Common myeloid progenitor, CD34-positive (primary cell): ENCODE data around the gene CHD8.
"Not testable (repeated sequence)": the region's sequence is repeated elsewhere in the genome, so short reads cannot be mapped to it uniquely, and the experiment has no call there.

Source experiments
- CTCF ChIA-PET: fragments of 350-600 bp; sonication (Branson Sonifier 250); formaldehyde crosslinking; loops from one replicate; lab custom pipeline; 2021; ENCODE audit warnings: antibody characterized with exemption; lab: Charles Lee
- POLR2A ChIA-PET: fragments of 350-600 bp; sonication (Branson Sonifier 250); formaldehyde crosslinking; loops from one replicate; lab custom pipeline; 2021; ENCODE audit warnings: antibody characterized with exemption; lab: Charles Lee
- DNase-seq, 3 donors: peaks; one replicate each; pipeline versions ENCODE4 v3.0.0 to v3.0.0-alpha.2; 2013
- H3K27ac ChIP-seq, 2 experiments: 1 replicate in 1 of 2; 2 replicates in 1 of 2; pipeline ENCODE4 v1.7.0; 2013; ENCODE audit warnings: inconsistent platforms in 2 of 2, low read length in 2 of 2, mild to moderate bottlenecking in 2 of 2, low read depth in 1 of 2, moderate library complexity in 1 of 2; ENCODE audit not compliant: severe bottlenecking in 2 of 2, insufficient read depth in 1 of 2, poor library complexity in 1 of 2
- H3K27me3 ChIP-seq, 5 experiments: replicated peaks in 2 of 5; 1 replicate in 3 of 5; 2 replicates in 2 of 5; pipeline versions ENCODE4 v1.6.1 to v1.7.0; 2013; ENCODE audit warnings: low read length in 4 of 5, mild to moderate bottlenecking in 2 of 5, moderate library complexity in 2 of 5, inconsistent platforms in 1 of 5; ENCODE audit not compliant: insufficient read depth in 5 of 5, control insufficient read depth in 4 of 5
- H3K36me3 ChIP-seq, 4 experiments: 1 replicate in 2 of 4; 2 replicates in 2 of 4; pipeline versions ENCODE4 v1.6.1 to v1.7.0; 2013; ENCODE audit warnings: low read length in 3 of 4, control low read depth in 1 of 4, mild to moderate bottlenecking in 1 of 4; ENCODE audit not compliant: control insufficient read depth in 4 of 4, insufficient read depth in 4 of 4
- H3K4me1 ChIP-seq, 4 experiments: 1 replicate in 3 of 4; 2 replicates in 1 of 4; pipeline versions ENCODE4 v1.6.1 to v1.7.1; 2013; ENCODE audit warnings: low read length in 3 of 4, mild to moderate bottlenecking in 3 of 4, control low read depth in 1 of 4, inconsistent platforms in 1 of 4, moderate library complexity in 1 of 4; ENCODE audit not compliant: control insufficient read depth in 4 of 4, insufficient read depth in 4 of 4; ENCODE audit errors: control extremely low read depth in 1 of 4
- H3K4me3 ChIP-seq, 7 experiments: 1 replicate in 4 of 7; 2 replicates in 3 of 7; pipeline versions ENCODE4 v1.5.1 to v1.7.0; 2013; ENCODE audit warnings: mild to moderate bottlenecking in 7 of 7, low read length in 6 of 7, moderate library complexity in 6 of 7, inconsistent platforms in 2 of 7, low read depth in 2 of 7, control low read depth in 1 of 7; ENCODE audit not compliant: insufficient read depth in 4 of 7, control insufficient read depth in 1 of 7; ENCODE audit errors: extremely low read depth in 1 of 7
- H3K9me3 ChIP-seq, 5 experiments: 1 replicate in 4 of 5; 2 replicates in 1 of 5; pipeline versions ENCODE4 v1.6.1 to v1.7.1; 2013; ENCODE audit warnings: low read length in 4 of 5, mild to moderate bottlenecking in 2 of 5, inconsistent platforms in 1 of 5, low read depth in 1 of 5, moderate library complexity in 1 of 5; ENCODE audit not compliant: control insufficient read depth in 4 of 5, insufficient read depth in 2 of 5; ENCODE audit errors: control extremely low read depth in 1 of 5
- WGBS: methylation state at CpG from one replicate; pipeline ENCODE4 v1.1.5; 2013; ENCODE audit not compliant: insufficient coverage; 5-methylcytosine and 5-hydroxymethylcytosine counted together

CHD8 gene

DNA sequence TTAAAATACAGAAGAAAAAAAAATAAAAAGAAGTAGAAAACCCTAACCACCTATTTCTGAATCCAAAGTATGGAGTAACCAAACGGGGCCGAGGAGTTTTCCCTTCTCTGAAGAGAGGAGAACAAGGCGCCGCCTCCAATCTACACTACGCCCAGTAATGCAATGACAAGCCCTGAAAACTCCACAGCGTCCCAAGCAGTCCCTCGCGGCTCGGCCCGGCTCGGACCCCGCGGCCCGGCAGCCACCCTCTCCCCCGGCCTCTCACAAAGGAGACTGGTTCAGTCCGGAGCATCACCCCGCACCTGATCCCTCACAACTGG is 371 bp downstream of the CHD8 start:
- WGBS = 0% methylated on average over 12 of the region's 17 CpGs
- peaks cover 2 to 14% (median 7%) of the 10 kb centered on the region in 4 experiments for H3K36me3 ChIP-seq
- peak overlapping the region; percentile 81 to 99 (median 96) for H3K4me3 ChIP-seq
- no peaks in the 10 kb centered on the region for H3K27me3 ChIP-seq
- H3K27ac ChIP-seq = peak overlapping the region; percentile 72 to 89
- H3K4me1 ChIP-seq = peaks cover 7 to 14% (median 10%) of the 10 kb centered on the region in 4 experiments
- H3K9me3 ChIP-seq = no peaks in the 10 kb centered on the region
- ChIA-PET POLR2A (interaction anchor here (0.6 to 1.9 kb wide), 4 partner anchors 18 to 126 kb away, joined by 4 to 11 read pairs (median 8); partner anchors contain the start of genes METTL3, RAB2B and TOX4), CTCF (interaction anchor here (0.6 to 6.3 kb wide), 12 partner anchors 9 to 199 kb away, joined by 3 to 23 read pairs (median 3); partner anchors contain the start of genes RAB2B and TOX4)
- no peak for DNase-seq

DNA sequence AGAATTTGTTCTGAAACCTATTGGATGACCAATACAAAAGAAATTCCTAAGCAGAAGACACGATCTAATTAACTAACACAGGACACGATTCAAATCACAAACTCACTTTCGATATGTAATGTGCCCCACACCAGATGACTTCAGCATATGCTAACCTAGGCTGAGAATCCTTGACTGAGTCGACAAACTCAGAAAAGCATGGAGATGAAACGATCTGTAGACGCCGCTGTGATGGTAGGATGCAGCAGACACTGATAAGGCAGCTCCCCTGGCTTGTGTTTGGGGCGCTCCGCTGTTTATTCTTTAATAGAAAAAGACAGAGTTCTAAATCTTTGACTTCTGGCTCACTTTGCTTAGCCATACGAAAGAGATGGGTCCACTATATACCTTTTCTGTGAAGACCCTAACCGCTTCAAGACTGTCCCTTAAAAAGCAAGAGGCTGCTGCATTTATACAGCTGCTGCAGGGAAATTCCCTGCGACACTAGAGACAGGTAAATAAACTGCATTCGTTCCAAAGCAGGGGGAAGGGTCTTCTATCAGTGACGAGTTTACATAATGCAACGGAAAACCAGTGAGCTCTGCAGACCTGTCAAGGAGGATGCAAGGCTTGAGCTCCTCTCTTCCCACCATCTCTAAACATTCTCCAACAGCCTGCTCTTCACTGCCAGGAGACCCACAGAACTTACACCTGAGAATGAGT is 929 bp downstream of the CHD8 start:
- no peaks in the 10 kb centered on the region for H3K27me3 ChIP-seq
- H3K36me3 ChIP-seq = peaks cover 2 to 12% (median 7%) of the 10 kb centered on the region in 4 experiments
- peak in 2 of 3 donors; percentile 46 to 62 for DNase-seq
- ChIA-PET POLR2A (interaction anchor here (0.6 to 1.9 kb wide), 2 partner anchors 22 to 126 kb away, joined by 4 to 11 read pairs; partner anchors contain the start of genes RAB2B and TOX4), CTCF (interaction anchor here (1.2 to 6.3 kb wide), 7 partner anchors 8 to 198 kb away, joined by 3 to 23 read pairs (median 4); partner anchors contain the start of genes RAB2B and TOX4)
- 59% methylated on average over 10 of the region's 15 CpGs for whole genome bisulfite sequencing
- peaks cover 7 to 14% (median 10%) of the 10 kb centered on the region in 4 experiments for H3K4me1 ChIP-seq
- peak overlapping the region; percentile 72 to 89 for H3K27ac ChIP-seq
- H3K9me3 ChIP-seq = no peaks in the 10 kb centered on the region
- peak overlapping the region in 6 of 7 experiments; percentile 86 to 99 (median 96) for H3K4me3 ChIP-seq

DNA sequence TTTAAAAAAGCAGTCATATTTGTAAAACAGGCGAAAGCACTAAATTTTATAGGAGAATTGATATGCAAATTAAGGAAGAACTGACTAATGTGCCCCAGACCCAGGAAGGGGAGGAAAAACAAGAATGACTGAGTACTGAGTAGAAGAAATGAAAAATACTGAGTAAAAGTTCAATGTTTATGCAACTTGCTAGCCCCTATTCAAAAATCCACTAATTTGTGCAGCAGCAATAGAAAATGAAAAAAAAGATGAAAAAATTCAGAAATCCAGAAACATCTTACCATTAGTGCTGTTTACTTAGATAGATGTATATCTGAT is 6.1 kb downstream of the CHD8 start:
- POLR2A ChIA-PET = interaction anchor here (1.1 kb wide), 1 partner anchor 11 kb away, joined by 3 read pairs; no protein-coding TSS in a partner anchor
- no peaks in the 10 kb centered on the region for H3K27me3 ChIP-seq
- H3K9me3 ChIP-seq = no peaks in the 10 kb centered on the region
- H3K4me3 ChIP-seq = no peak overlapping the region
- CTCF ChIA-PET = no interaction called here
- H3K4me1 ChIP-seq = peaks cover 3 to 11% (median 8%) of the 10 kb centered on the region in 4 experiments
- H3K36me3 ChIP-seq = peaks cover 2 to 4% (median 3%) of the 10 kb centered on the region in 4 experiments
- no peak overlapping the region for H3K27ac ChIP-seq
- no peak for DNase-seq
- WGBS = 100% methylated on average over 1 of the region's 1 CpG

DNA sequence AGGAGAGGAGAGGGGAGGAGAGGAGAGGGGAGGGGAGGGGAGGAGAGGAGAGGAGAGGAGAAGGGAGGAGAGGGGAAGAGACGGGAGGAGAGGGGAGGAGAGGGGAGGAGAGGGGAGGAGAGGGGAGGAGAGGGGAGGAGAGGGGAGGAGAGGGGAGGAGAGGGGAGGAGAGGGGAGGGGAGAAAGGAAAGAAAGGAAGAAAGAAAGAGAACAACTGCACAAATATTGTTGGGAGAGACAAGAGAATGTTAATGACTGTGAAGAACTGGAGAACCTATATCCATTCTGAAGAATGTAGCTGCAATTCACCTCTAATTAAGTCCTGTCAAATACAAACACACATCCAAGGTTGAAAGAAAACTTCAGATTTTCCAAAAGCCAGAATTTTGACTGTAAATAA is 13.3 kb downstream of the CHD8 start:
- H3K36me3 ChIP-seq, H3K9me3 ChIP-seq, POLR2A ChIA-PET, H3K27ac ChIP-seq, DNase-seq, H3K4me3 ChIP-seq, H3K27me3 ChIP-seq: not testable (repeated sequence)
- WGBS = 60% methylated on average over 1 of the region's 1 CpG
- peaks cover 0 to 10% (median 3%) of the 10 kb centered on the region in 4 experiments for H3K4me1 ChIP-seq
- CTCF ChIA-PET = interaction anchor here (1.1 kb wide), 2 partner anchors 12 to 13 kb away, joined by 3 read pairs; partner anchors contain the start of gene CHD8

DNA sequence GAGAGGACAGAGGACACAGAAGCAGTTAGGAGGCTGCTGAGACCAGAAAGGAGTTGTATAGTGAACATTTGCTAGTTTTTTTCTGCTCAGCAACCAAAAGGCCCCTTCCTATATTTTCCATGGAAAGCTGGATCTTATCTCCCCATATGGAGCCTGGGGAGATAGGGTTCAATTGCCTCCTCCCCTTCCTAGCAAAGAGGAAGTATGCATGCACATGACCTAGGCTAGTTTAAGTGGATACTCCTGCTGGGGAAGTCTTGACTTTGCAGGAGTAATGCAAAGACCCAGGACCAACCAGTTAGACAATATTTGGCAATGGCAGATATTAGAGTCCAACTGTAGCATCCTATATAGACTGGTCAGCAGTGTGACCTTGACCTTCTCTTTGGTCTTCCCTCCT is 15.1 kb downstream of the CHD8 start:
- Histone ChIP-seq H3K4me1 (peaks cover 5 to 23% (median 11%) of the 10 kb centered on the region in 4 experiments), H3K27me3 (no peaks in the 10 kb centered on the region), H3K27ac (no peak overlapping the region), H3K9me3 (no peaks in the 10 kb centered on the region), H3K4me3 (no peak overlapping the region), H3K36me3 (peaks cover 0 to 3% (median 1%) of the 10 kb centered on the region in 4 experiments)
- DNase-seq = peak; percentile 16 to 34 (median 28)
- CTCF ChIA-PET = interaction anchor here (0.8 kb wide), 1 partner anchor 11 kb away, joined by 3 read pairs; no protein-coding TSS in a partner anchor
- POLR2A ChIA-PET = interaction anchor here (0.6 kb wide), 1 partner anchor 24 kb away, joined by 3 read pairs; no protein-coding TSS in a partner anchor

DNA sequence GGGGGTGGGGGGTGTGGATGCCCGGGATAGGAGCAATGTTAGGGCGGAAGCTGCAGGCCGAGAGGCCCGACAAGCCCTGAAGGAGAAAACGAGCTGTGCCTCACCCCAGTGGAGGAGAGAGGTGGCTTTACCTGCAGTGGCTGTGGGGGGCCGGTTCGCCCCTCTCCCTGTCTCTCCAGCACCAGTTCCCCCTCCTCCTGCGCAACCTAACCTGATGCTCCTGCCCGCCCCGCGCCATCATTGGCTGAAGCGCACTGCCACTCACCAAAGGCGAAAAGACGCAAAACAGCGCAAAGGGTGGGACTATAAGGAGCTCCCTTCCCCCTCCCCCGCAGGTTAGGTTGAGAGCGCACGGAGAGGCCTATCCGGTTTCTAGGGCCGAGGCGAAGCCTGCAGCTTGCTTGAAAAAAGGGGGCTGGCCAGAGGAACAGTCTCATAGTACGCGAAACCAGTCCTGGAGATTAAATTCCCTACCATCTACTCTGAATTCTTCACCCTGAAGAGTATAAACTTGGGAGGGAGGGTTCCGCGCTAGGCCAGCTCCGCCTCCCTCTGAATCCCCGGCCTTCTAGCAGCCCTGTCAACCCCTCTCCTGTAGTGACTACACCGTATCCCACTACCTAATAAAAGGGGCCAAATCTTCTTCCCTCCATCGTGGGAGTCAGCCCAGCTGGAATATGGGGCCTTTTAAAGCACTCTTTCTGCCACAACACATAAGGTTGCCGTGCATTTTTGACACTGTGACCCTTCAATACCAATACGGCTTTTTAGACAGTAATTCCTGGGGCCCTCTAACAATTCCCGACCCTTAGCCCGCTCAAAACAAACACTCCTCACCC is 18.6 kb downstream of the CHD8 start:
- Histone ChIP-seq H3K4me1 (peaks cover 5 to 26% (median 14%) of the 10 kb centered on the region in 4 experiments), H3K27me3 (no peaks in the 10 kb centered on the region), H3K9me3 (no peaks in the 10 kb centered on the region), H3K36me3 (peaks cover 0 to 7% (median 4%) of the 10 kb centered on the region in 4 experiments), H3K4me3 (peak overlapping the region; percentile 60 to 93 (median 83)), H3K27ac (peak overlapping the region; percentile 97 to 99)
- ChIA-PET POLR2A (interaction anchor here (0.8 to 1.2 kb wide), 3 partner anchors 9 to 19 kb away, joined by 3 to 10 read pairs (median 4); partner anchors contain the start of gene CHD8), CTCF (interaction anchor here (0.7 to 2.7 kb wide), 11 partner anchors 9 to 120 kb away, joined by 3 to 23 read pairs (median 3); partner anchors contain the start of genes CHD8 and TOX4)
- DNase-seq = peak; percentile 99
- 16% methylated on average over 16 of the region's 33 CpGs for WGBS
